GM12873 (cell line): ENCODE data around the gene PXYLP1.

ENCODE experiments used
- CTCF ChIP-seq: IDR thresholded peaks from 2 replicates; pipeline ENCODE4 v1.5.1; 2012; ENCODE audit warnings: low read depth, mild to moderate bottlenecking, moderate library complexity, low read length, control low read depth; ENCODE audit not compliant: insufficient read depth; ENCODE audit errors: missing control alignments

Gene PXYLP1

DNA sequence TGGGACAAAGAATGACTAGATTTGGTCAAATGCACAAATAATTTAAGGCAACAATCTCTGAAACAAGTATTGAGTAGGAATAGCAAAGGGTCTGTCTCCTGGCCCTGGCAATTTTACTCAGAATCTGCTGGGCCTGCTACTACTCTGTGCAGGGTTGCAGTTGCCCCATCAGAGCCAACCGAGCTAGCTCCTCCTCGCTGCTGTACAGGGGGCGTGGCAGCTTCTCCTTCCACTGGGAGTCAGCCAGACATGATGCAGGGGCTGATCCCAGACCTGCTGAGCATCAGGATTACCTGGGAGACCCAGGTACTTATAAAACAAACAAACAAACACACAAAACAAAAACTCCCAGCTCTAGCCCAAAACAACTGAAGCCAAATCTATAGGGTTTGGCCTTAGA lies 30.5 kb upstream of the PXYLP1 start:
- TF ChIP-seq CTCF: no peak

GRCh38 chr3:141202682-141203081 lies 28.9 kb upstream of the PXYLP1 start:
- TF ChIP-seq CTCF: no peak

DNA sequence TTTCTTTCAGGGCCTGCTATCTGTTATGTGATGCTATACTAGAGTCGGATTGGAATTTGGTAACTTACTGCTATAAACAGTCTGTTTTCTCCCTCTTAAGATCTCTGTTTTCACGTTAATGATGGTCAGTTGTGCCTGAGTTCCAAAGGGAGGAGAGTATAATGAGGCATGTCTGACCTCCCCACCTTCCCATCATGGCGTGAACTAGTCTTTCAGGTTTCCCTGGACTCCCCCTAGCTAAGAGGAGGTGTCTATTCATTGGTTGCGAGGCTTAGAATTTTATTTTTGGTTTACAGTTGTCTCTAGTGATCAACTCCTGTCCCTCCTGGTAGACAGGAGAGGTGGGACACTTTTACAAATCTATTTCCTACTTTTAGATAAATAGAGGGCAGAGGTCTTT lies 27.8 kb upstream of the PXYLP1 start:
- TF ChIP-seq CTCF: no peak

GRCh38 chr3:141204343-141204742 lies 27.3 kb upstream of the PXYLP1 start:
- TF ChIP-seq CTCF: no peak

GRCh38 chr3:141212101-141212500 lies 19.5 kb upstream of the PXYLP1 start:
- no peak for TF ChIP-seq CTCF

DNA sequence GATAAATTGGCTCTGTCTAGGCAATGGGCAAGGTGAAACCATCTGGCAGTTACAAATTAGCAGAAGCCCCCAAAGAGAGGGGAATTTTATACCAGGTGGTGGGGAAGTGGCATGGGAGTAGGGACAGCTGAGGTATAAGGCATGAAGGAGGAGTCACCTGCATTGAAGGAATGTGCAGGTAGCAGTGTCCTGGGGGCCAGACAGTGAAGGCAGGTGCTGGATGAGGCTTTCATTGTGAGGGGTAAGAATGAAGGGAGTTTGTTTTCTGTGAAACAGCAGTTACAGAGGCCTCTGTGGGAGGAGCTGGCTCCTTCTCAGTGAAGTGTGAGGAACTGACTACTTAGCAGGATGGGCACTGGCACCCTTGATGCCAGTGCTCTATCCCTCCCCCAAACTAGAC lies 19.1 kb upstream of the PXYLP1 start:
- no peak for TF ChIP-seq CTCF

GRCh38 chr3:141216975-141217374 lies 14.7 kb upstream of the PXYLP1 start:
- no peak for TF ChIP-seq CTCF
